HG02981 (cell line): ENCODE data around the gene CLDN6.

Experiments used
- ATAC-seq: cut with Tn5 transposase; IDR thresholded peaks from one replicate; pipeline ENCODE4 v1.9.1; 2021; ENCODE audit warnings: mild to moderate bottlenecking, moderate library complexity; ENCODE audit not compliant: unreplicated experiment

CLDN6 gene

GRCh38 chr16:3015865-3016521, 2.0 kb downstream of the CLDN6 start:
- no peak for ATAC-seq

- no peak for ATAC-seq
Measured at GRCh38 chr16:3014971-3015370, 3.0 kb downstream of the CLDN6 start.

GRCh38 chr16:3013998-3014690, 3.8 kb downstream of the CLDN6 start:
- ATAC-seq: no peak

GRCh38 chr16:3013491-3013951, 4.5 kb downstream of the CLDN6 start:
- no peak for ATAC-seq

GRCh38 chr16:3012828-3013420, 5.1 kb downstream of the CLDN6 start, which contains the start of gene CLDN9:
Gene CLDN9 (plus strand): TSS chr16:3012923. CDS start chr16:3013363, 440 bp downstream.
- ATAC-seq: no peak

- ATAC-seq: no peak
Measured at GRCh38 chr16:3012246-3012645, 5.7 kb downstream of the CLDN6 start.

- ATAC-seq: no peak
Measured at GRCh38 chr16:3010510-3010909, 7.5 kb downstream of the CLDN6 start.

GRCh38 chr16:3009568-3010390, 8.2 kb downstream of the CLDN6 start:
- ATAC-seq: no peak

- no peak for ATAC-seq
Measured at GRCh38 chr16:3008690-3009037, 9.3 kb downstream of the CLDN6 start.

GRCh38 chr16:3007957-3008689, 9.9 kb downstream of the CLDN6 start:
- no peak for ATAC-seq

- no peak for ATAC-seq
Measured at GRCh38 chr16:3007059-3007956, 10.7 kb downstream of the CLDN6 start.

- ATAC-seq: no peak
Measured at GRCh38 chr16:3004781-3005284, 13.2 kb downstream of the CLDN6 start.

- ATAC-seq: peak; percentile 4
Measured at GRCh38 chr16:3004319-3004718, 13.7 kb downstream of the CLDN6 start.

GRCh38 chr16:3003582-3004270, 14.3 kb downstream of the CLDN6 start:
- peak; percentile 91 for ATAC-seq

- no peak for ATAC-seq
Measured at GRCh38 chr16:3001316-3001715, 16.7 kb downstream of the CLDN6 start.

GRCh38 chr16:3000540-3000939, 17.4 kb downstream of the CLDN6 start:
- no peak for ATAC-seq

- ATAC-seq: no peak
Measured at GRCh38 chr16:2999929-3000328, 18.1 kb downstream of the CLDN6 start.

- no peak for ATAC-seq
Measured at GRCh38 chr16:2996298-2996697, 21.7 kb downstream of the CLDN6 start.
